ENCODE measurements around the gene LRP1. TPM values are rescaled to one million over a fixed set of nuclear protein-coding genes. Genes with fewer than 3 reads are reported as not detected.

Gene LRP1
- total and polyA plus RNA-seq, 2 of the 13 experiments (the other 11 are each of a cell fraction or from before 2014, with no cell fraction given), result 14.7 to 30.8 TPM

- TF ChIP-seq ZNF773 (CRISPR knock-in tag; IDR thresholded peaks at IDR 0.05; ENCODE audit: borderline replicate concordance) (no peak), PHF8 (CRISPR knock-in tag; IDR thresholded peaks at IDR 0.05) (peak; percentile 61), IRF2 (CRISPR knock-in tag; IDR thresholded peaks at IDR 0.05) (no peak), ZBTB44 (CRISPR knock-in tag; IDR thresholded peaks at IDR 0.05) (no peak), HMGA1 (CRISPR knock-in tag; conservative IDR thresholded peaks at IDR 0.05) (no peak), CENPT (CRISPR knock-in tag; IDR thresholded peaks at IDR 0.05; ENCODE audit: low read depth) (no peak), YEATS4 (CRISPR knock-in tag; IDR thresholded peaks at IDR 0.05; ENCODE audit: borderline replicate concordance) (peak; percentile 86), NCOA5 (CRISPR knock-in tag; IDR thresholded peaks at IDR 0.05) (no peak), NR3C1 (CRISPR knock-in tag; IDR thresholded peaks at IDR 0.05) (no peak), RCOR2 (CRISPR knock-in tag; IDR thresholded peaks at IDR 0.05) (no peak), HMG20B (CRISPR knock-in tag; conservative IDR thresholded peaks at IDR 0.05) (no peak), KIAA2018 (CRISPR knock-in tag; IDR thresholded peaks at IDR 0.05; ENCODE audit: borderline replicate concordance) (no peak), ZBTB25 (CRISPR knock-in tag; IDR thresholded peaks at IDR 0.05) (peak; percentile 11; the same call in 1 of the 2 replicates), ETV6 (CRISPR knock-in tag; conservative IDR thresholded peaks at IDR 0.05) (no peak), ZNF530 (CRISPR knock-in tag; IDR thresholded peaks at IDR 0.05; ENCODE audit: low read depth) (no peak), PATZ1 (CRISPR knock-in tag; IDR thresholded peaks at IDR 0.05) (peak; percentile 71; the same call in 1 of the 2 replicates), ZNF354B (CRISPR knock-in tag; IDR thresholded peaks at IDR 0.05) (no peak)
Observed at GRCh38 chr12:57229634-57230380, 101.5 kb downstream of the LRP1 start, which contains the start of gene SHMT2 (continued).

Measured in HepG2 (cell line).